ENCODE data around the gene MUC5B. TPM values are rescaled to one million over a fixed set of nuclear protein-coding genes. Genes with fewer than 3 reads are reported as not detected.
"Not testable (repeated sequence)": the region's sequence is repeated elsewhere in the genome, so short reads cannot be mapped to it uniquely, and the experiment has no call there.

Gene MUC5B
- total RNA-seq, 2 experiments from 2014 or later = not detected

- POLR2A ChIA-PET, CTCF ChIA-PET: not testable (repeated sequence)
These were observed 30.9 kb upstream of the MUC5B start for GRCh38 chr11:1191786-1192470.

- ChIA-PET POLR2A (no interaction called here), CTCF (no interaction called here)
These were observed 30.0 kb upstream of the MUC5B start for GRCh38 chr11:1192741-1193325.

GRCh38 chr11:1193326-1194230 lies 29.3 kb upstream of the MUC5B start:
- POLR2A ChIA-PET = no interaction called here
- CTCF ChIA-PET = no interaction called here

- ChIA-PET POLR2A (no interaction called here), CTCF (no interaction called here)
These were observed 28.5 kb upstream of the MUC5B start for GRCh38 chr11:1194231-1194976.

- ChIA-PET CTCF (no interaction called here), POLR2A (no interaction called here)
These were observed 27.7 kb upstream of the MUC5B start for GRCh38 chr11:1194977-1195681.

GRCh38 chr11:1195682-1196515 lies 27.0 kb upstream of the MUC5B start:
- ChIA-PET CTCF (no interaction called here), POLR2A (no interaction called here)

- ChIA-PET POLR2A (no interaction called here), CTCF (no interaction called here)
These were observed 26.1 kb upstream of the MUC5B start for GRCh38 chr11:1196516-1197391.

- ChIA-PET CTCF (no interaction called here), POLR2A (no interaction called here)
These were observed 25.4 kb upstream of the MUC5B start for GRCh38 chr11:1197431-1197885.

- ChIA-PET POLR2A (no interaction called here), CTCF (no interaction called here)
These were observed 24.8 kb upstream of the MUC5B start for GRCh38 chr11:1197886-1198560.

GRCh38 chr11:1198561-1199240 lies 24.2 kb upstream of the MUC5B start:
- ChIA-PET CTCF (no interaction called here), POLR2A (no interaction called here)

- POLR2A ChIA-PET = no interaction called here
- CTCF ChIA-PET = no interaction called here
These were observed 23.6 kb upstream of the MUC5B start for GRCh38 chr11:1199241-1199750.

GRCh38 chr11:1199751-1200610 lies 22.9 kb upstream of the MUC5B start:
- POLR2A ChIA-PET = no interaction called here
- CTCF ChIA-PET = interaction anchor here (1.1 to 1.3 kb wide), 2 partner anchors 316 to 375 kb away, joined by 3 to 4 read pairs; no protein-coding TSS in a partner anchor

GRCh38 chr11:1200611-1201191 lies 22.2 kb upstream of the MUC5B start:
- POLR2A ChIA-PET = no interaction called here
- CTCF ChIA-PET = interaction anchor here (1.1 to 1.3 kb wide), 2 partner anchors 315 to 374 kb away, joined by 3 to 4 read pairs; no protein-coding TSS in a partner anchor

- CTCF ChIA-PET = interaction anchor here (0.7 to 1.3 kb wide), 2 partner anchors 313 to 314 kb away, joined by 3 read pairs; no protein-coding TSS in a partner anchor
These were observed 21.3 kb upstream of the MUC5B start for GRCh38 chr11:1201395-1202153.

More at GRCh38 chr11:1201395-1202153, 21.3 kb upstream of the MUC5B start:
- POLR2A ChIA-PET = no interaction called here
